Neural progenitor cell (in vitro differentiated cells): ENCODE results near the gene MROH2A. TPM values are rescaled to one million over a fixed set of nuclear protein-coding genes. Genes with fewer than 3 reads are reported as not detected.

Experiments
- DNase-seq: peaks from one replicate; pipeline ENCODE4 v3.0.0-alpha.2; 2016; ENCODE audit warnings: low spot score
- H2AFZ ChIP-seq: fragments of 200-600 bp; sonication (generic); replicated peaks from 2 replicates; pipeline ENCODE4 v1.6.1; 2016; ENCODE audit warnings: antibody characterized with exemption
- H3F3A ChIP-seq: fragments of 200-600 bp; sonication (generic); 2 replicates; pipeline ENCODE4 v1.6.1; 2016; ENCODE audit warnings: antibody characterized with exemption, low read depth
- H3K27ac ChIP-seq: fragments of 200-600 bp; sonication (generic); 2 replicates; pipeline ENCODE4 v1.5.1; 2016; ENCODE audit warnings: mild to moderate bottlenecking
- H3K27me3 ChIP-seq: fragments of 200-600 bp; sonication (generic); 2 replicates; pipeline ENCODE4 v1.6.1; 2016; ENCODE audit warnings: mild to moderate bottlenecking, moderate library complexity
- H3K36me3 ChIP-seq: fragments of 200-600 bp; sonication (generic); 2 replicates; pipeline ENCODE4 v1.5.1; 2016
- H3K4me1 ChIP-seq: fragments of 200-600 bp; sonication (generic); 2 replicates; pipeline ENCODE4 v1.6.1; 2016; ENCODE audit warnings: mixed run types
- H3K4me2 ChIP-seq: fragments of 200-600 bp; sonication (generic); 2 replicates; pipeline ENCODE4 v1.6.1; 2016
- H3K4me3 ChIP-seq: fragments of 200-600 bp; sonication (generic); 2 replicates; pipeline ENCODE4 v1.5.1; 2016
- H3K79me2 ChIP-seq: fragments of 200-600 bp; sonication (generic); 2 replicates; pipeline ENCODE4 v1.6.1; 2016; ENCODE audit warnings: low read depth
- H3K9ac ChIP-seq: fragments of 200-600 bp; sonication (generic); 2 replicates; pipeline ENCODE4 v1.6.1; 2016
- H3K9me3 ChIP-seq: fragments of 200-600 bp; sonication (generic); 2 replicates; pipeline ENCODE4 v1.5.1; 2016; ENCODE audit warnings: low read depth
- H4K20me1 ChIP-seq: fragments of 200-600 bp; sonication (generic); 2 replicates; pipeline ENCODE4 v1.6.1; 2016; ENCODE audit warnings: low read depth
- H3K27ac Mint-ChIP-seq: 3 replicates; pipeline ENCODE4 v1.8.0; 2021; ENCODE audit warnings: mixed read lengths
- H3K27me3 Mint-ChIP-seq: 2 replicates; pipeline ENCODE4 v1.8.0; 2022; ENCODE audit warnings: low read depth, mild to moderate bottlenecking, inconsistent platforms, moderate library complexity, mixed read lengths; ENCODE audit not compliant: insufficient read depth
- H3K36me3 Mint-ChIP-seq: 3 replicates; pipeline ENCODE4 v1.8.0; 2021; ENCODE audit warnings: mixed read lengths
- H3K4me1 Mint-ChIP-seq: 3 replicates; pipeline ENCODE4 v1.8.0; 2021; ENCODE audit warnings: mixed read lengths
- H3K4me3 Mint-ChIP-seq: 3 replicates; pipeline ENCODE4 v1.8.0; 2021; ENCODE audit warnings: mild to moderate bottlenecking, moderate library complexity, mixed read lengths
- H3K9me3 Mint-ChIP-seq: 3 replicates; pipeline ENCODE4 v1.8.0; 2020; ENCODE audit warnings: mixed read lengths
- EZH2 ChIP-seq: fragments of 200-600 bp; sonication (generic); IDR thresholded peaks from 2 replicates; pipeline ENCODE4 v1.6.1; 2017; ENCODE audit warnings: antibody characterized with exemption, mild to moderate bottlenecking, moderate library complexity
- EZH2phosphoT487 ChIP-seq: fragments of 200-600 bp; sonication (generic); IDR thresholded peaks from 2 replicates; pipeline ENCODE4 v1.6.1; 2017; ENCODE audit warnings: antibody characterized with exemption
- total RNA-seq: library from RNA; depleted of rRNA; stranded (reverse); fragments of >200 nt; gene quantifications from 2 replicates; pipeline ENCODE4 v1.2.3, GENCODE V29; 2015; ENCODE audit warnings: low replicate concordance
- TF ChIP-seq, protein P1 (sequence below): fragments of 200-600 bp; sonication (generic); IDR thresholded peaks from 2 replicates; pipeline ENCODE4 v1.5.1; 2017; ENCODE audit warnings: antibody characterized with exemption, mild to moderate bottlenecking

MROH2A gene
- total RNA-seq, 1 donor from 2014 or later, result not detected

GRCh38 chr2:233769260-233769659, 8.9 kb upstream of the MROH2A start:
- H3K4me1 Mint-ChIP-seq, result peaks cover 14% of the 10 kb centered on the region
- Histone ChIP-seq H3K36me3 (no peaks in the 10 kb centered on the region), H3K9me3 (no peaks in the 10 kb centered on the region), H2AFZ (no peak overlapping the region), H3K27ac (no peak overlapping the region), H3K4me3 (no peak overlapping the region), H3K4me2 (no peak overlapping the region), H3K9ac (no peak overlapping the region), H3K79me2 (no peaks in the 10 kb centered on the region), H4K20me1 (no peaks in the 10 kb centered on the region), H3K4me1 (no peaks in the 10 kb centered on the region), H3F3A (no peaks in the 10 kb centered on the region), H3K27me3 (no peaks in the 10 kb centered on the region)
- peaks cover 5% of the 10 kb centered on the region for H3K36me3 Mint-ChIP-seq
- H3K27ac Mint-ChIP-seq, result no peak overlapping the region
- no peak for DNase-seq
- TF ChIP-seq, protein P1, sequence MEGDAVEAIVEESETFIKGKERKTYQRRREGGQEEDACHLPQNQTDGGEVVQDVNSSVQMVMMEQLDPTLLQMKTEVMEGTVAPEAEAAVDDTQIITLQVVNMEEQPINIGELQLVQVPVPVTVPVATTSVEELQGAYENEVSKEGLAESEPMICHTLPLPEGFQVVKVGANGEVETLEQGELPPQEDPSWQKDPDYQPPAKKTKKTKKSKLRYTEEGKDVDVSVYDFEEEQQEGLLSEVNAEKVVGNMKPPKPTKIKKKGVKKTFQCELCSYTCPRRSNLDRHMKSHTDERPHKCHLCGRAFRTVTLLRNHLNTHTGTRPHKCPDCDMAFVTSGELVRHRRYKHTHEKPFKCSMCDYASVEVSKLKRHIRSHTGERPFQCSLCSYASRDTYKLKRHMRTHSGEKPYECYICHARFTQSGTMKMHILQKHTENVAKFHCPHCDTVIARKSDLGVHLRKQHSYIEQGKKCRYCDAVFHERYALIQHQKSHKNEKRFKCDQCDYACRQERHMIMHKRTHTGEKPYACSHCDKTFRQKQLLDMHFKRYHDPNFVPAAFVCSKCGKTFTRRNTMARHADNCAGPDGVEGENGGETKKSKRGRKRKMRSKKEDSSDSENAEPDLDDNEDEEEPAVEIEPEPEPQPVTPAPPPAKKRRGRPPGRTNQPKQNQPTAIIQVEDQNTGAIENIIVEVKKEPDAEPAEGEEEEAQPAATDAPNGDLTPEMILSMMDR, result no peak
- TF ChIP-seq EZH2phosphoT487, result no peak
- TF ChIP-seq EZH2, result no peak
- H3K27me3 Mint-ChIP-seq, result peaks cover 3% of the 10 kb centered on the region
- H3K4me3 Mint-ChIP-seq, result no peak overlapping the region
- H3K9me3 Mint-ChIP-seq, result peaks cover 31% of the 10 kb centered on the region

GRCh38 chr2:233772153-233772552, 6.0 kb upstream of the MROH2A start:
- Histone ChIP-seq H3K27ac (no peak overlapping the region), H4K20me1 (no peaks in the 10 kb centered on the region), H3K9ac (no peak overlapping the region), H3K4me1 (no peaks in the 10 kb centered on the region), H3K79me2 (no peaks in the 10 kb centered on the region), H3K9me3 (no peaks in the 10 kb centered on the region), H3K36me3 (no peaks in the 10 kb centered on the region), H2AFZ (no peak overlapping the region), H3K27me3 (no peaks in the 10 kb centered on the region), H3F3A (no peaks in the 10 kb centered on the region), H3K4me2 (no peak overlapping the region), H3K4me3 (no peak overlapping the region)
- no peak for DNase-seq
- no peak overlapping the region for H3K27ac Mint-ChIP-seq
- H3K27me3 Mint-ChIP-seq, result peaks cover 7% of the 10 kb centered on the region
- peaks cover 30% of the 10 kb centered on the region for H3K9me3 Mint-ChIP-seq
- H3K4me1 Mint-ChIP-seq, result peaks cover 10% of the 10 kb centered on the region
- TF ChIP-seq, protein P1, result no peak
- TF ChIP-seq EZH2 (no peak), EZH2phosphoT487 (no peak)
- no peak overlapping the region for H3K4me3 Mint-ChIP-seq
- peaks cover 5% of the 10 kb centered on the region for H3K36me3 Mint-ChIP-seq

DNA sequence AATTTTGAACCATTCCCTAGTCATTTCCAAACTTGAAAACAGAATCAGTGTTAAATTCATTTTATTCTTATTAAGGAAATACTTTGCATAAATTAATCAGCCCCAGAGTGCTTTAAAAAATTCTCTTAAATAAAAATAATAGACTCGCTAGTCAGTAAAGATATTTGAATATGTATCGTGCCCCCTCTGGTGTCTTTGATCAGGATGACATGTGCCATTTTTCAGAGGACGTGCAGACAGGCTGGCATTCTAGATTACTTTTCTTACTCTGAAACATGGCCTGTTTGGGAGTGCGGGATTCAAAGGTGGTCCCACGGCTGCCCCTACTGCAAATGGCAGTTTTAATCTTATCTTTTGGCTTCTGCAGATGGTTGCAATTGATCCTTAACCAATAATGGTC, 5.5 kb upstream of the MROH2A start:
- peaks cover 28% of the 10 kb centered on the region for H3K9me3 Mint-ChIP-seq
- Histone ChIP-seq H3F3A (no peaks in the 10 kb centered on the region), H2AFZ (no peak overlapping the region), H4K20me1 (no peaks in the 10 kb centered on the region), H3K27me3 (no peaks in the 10 kb centered on the region), H3K9me3 (no peaks in the 10 kb centered on the region), H3K27ac (no peak overlapping the region), H3K79me2 (no peaks in the 10 kb centered on the region), H3K4me1 (no peaks in the 10 kb centered on the region), H3K9ac (no peak overlapping the region), H3K36me3 (no peaks in the 10 kb centered on the region), H3K4me3 (no peak overlapping the region), H3K4me2 (no peak overlapping the region)
- H3K4me3 Mint-ChIP-seq, result no peak overlapping the region
- H3K4me1 Mint-ChIP-seq, result peaks cover 7% of the 10 kb centered on the region
- peaks cover 5% of the 10 kb centered on the region for H3K36me3 Mint-ChIP-seq
- TF ChIP-seq EZH2phosphoT487 (no peak), EZH2 (no peak)
- TF ChIP-seq, protein P1, result no peak
- DNase-seq, result no peak
- no peak overlapping the region for H3K27ac Mint-ChIP-seq
- peaks cover 7% of the 10 kb centered on the region for H3K27me3 Mint-ChIP-seq

DNA sequence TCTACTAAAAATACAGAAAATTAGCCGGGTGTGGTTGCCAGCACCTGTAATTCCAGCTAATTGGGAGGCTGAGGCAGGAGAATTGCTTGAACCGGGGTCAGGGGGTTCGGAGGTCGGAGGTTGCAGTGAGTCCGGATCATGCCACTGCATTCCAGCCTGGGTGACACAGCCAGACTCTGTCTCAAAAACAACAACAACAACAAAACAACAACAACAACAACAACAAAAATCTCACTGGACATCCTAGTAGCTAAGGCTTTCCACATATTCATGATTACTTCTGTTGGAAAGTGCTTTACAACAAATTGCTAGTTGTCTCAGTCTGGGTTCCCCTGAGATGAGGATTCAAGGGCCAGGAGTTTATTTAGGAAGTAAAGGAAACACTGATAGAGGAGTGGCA, 4.3 kb upstream of the MROH2A start:
- H3K79me2 ChIP-seq, result no peaks in the 10 kb centered on the region
- H3K36me3 ChIP-seq, result no peaks in the 10 kb centered on the region
- TF ChIP-seq EZH2 (no peak), EZH2phosphoT487 (no peak)
- TF ChIP-seq, protein P1, result no peak
- H3K27ac ChIP-seq, result no peak overlapping the region
- no peak overlapping the region for H3K4me2 ChIP-seq
- H3K27me3 ChIP-seq, result no peaks in the 10 kb centered on the region
- H2AFZ ChIP-seq, result no peak overlapping the region
- Mint-ChIP-seq H3K4me3 (no peak overlapping the region), H3K27me3 (peaks cover 7% of the 10 kb centered on the region), H3K4me1 (no peaks in the 10 kb centered on the region), H3K9me3 (peaks cover 26% of the 10 kb centered on the region), H3K27ac (no peak overlapping the region), H3K36me3 (peaks cover 3% of the 10 kb centered on the region)
- DNase-seq, result no peak
- no peaks in the 10 kb centered on the region for H3K4me1 ChIP-seq
- H3K9ac ChIP-seq, result no peak overlapping the region
- no peaks in the 10 kb centered on the region for H4K20me1 ChIP-seq
- H3F3A ChIP-seq, result no peaks in the 10 kb centered on the region
- H3K4me3 ChIP-seq, result no peak overlapping the region
- H3K9me3 ChIP-seq, result no peaks in the 10 kb centered on the region
